ENCODE measurements around the gene TAF1B. TPM values are rescaled to one million over a fixed set of nuclear protein-coding genes. Genes with fewer than 3 reads are reported as not detected.
"Not testable (repeated sequence)": the region's sequence is repeated elsewhere in the genome, so short reads cannot be mapped to it uniquely, and the experiment has no call there.

TAF1B gene
- total and polyA plus RNA-seq, 2 experiments from 2014 or later = 8.0 to 19.4 TPM

GRCh38 chr2:9858730-9859068 is 15.4 kb downstream of the TAF1B start:
- no peaks in the 10 kb centered on the region for H4K20me1 ChIP-seq (ENCODE audit: insufficient read depth, poor library complexity, severe bottlenecking)
- DNase-seq (ENCODE audit: low spot score) = no peak
- H3K4me2 ChIP-seq = no peak overlapping the region
- no peak overlapping the region for H3K27ac ChIP-seq
- 98% methylated on average over 5 of the region's 5 CpGs for WGBS (ENCODE audit: low lambda C conversion rate, missing lambda C conversion rate)
- H3K4me1 ChIP-seq (ENCODE audit: insufficient read depth) = no peaks in the 10 kb centered on the region
- no peaks in the 10 kb centered on the region for H3K9me2 ChIP-seq (replicated peaks; ENCODE audit: insufficient read depth)
- H3K27me3 ChIP-seq = no peaks in the 10 kb centered on the region
- no peaks in the 10 kb centered on the region for H3K9me3 ChIP-seq (ENCODE audit: low read depth)
- no peak overlapping the region for H3K4me3 ChIP-seq
- H2AFZ ChIP-seq = no peak overlapping the region
- no peaks in the 10 kb centered on the region for H3K79me2 ChIP-seq
- H3K36me3 ChIP-seq (replicated peaks; ENCODE audit: insufficient read depth, low read depth) = no peaks in the 10 kb centered on the region
- TF ChIP-seq EZH2 (IDR thresholded peaks at IDR 0.05; ENCODE audit: borderline replicate concordance) = no peak
- TF ChIP-seq CTCF (IDR thresholded peaks at IDR 0.05; ENCODE audit: poor library complexity) = no peak
- TF ChIP-seq EZH2phosphoT487 (IDR thresholded peaks at IDR 0.05; ENCODE audit: low read depth, severe bottlenecking, unreplicated experiment) = no peak

GRCh38 chr2:9860922-9861580 is 17.8 kb downstream of the TAF1B start:
- H3K4me3 ChIP-seq; DNase-seq (ENCODE audit: low spot score); H4K20me1 ChIP-seq (ENCODE audit: insufficient read depth, poor library complexity, severe bottlenecking); H3K27ac ChIP-seq; H3K36me3 ChIP-seq (replicated peaks; ENCODE audit: insufficient read depth, low read depth); H3K79me2 ChIP-seq; H3K27me3 ChIP-seq; H3K9me2 ChIP-seq (replicated peaks; ENCODE audit: insufficient read depth); H2AFZ ChIP-seq; H3K9me3 ChIP-seq (ENCODE audit: low read depth); H3K4me2 ChIP-seq; H3K4me1 ChIP-seq (ENCODE audit: insufficient read depth): not testable (repeated sequence)
- WGBS (ENCODE audit: low lambda C conversion rate, missing lambda C conversion rate) = 95% methylated on average over 21 of the region's 21 CpGs

GRCh38 chr2:9867881-9868280 is 24.6 kb downstream of the TAF1B start:
- Histone ChIP-seq H3K79me2 (no peaks in the 10 kb centered on the region), H4K20me1 (ENCODE audit: insufficient read depth, poor library complexity, severe bottlenecking) (no peaks in the 10 kb centered on the region), H3K36me3 (replicated peaks; ENCODE audit: insufficient read depth, low read depth) (no peaks in the 10 kb centered on the region), H3K9me3 (ENCODE audit: low read depth) (no peaks in the 10 kb centered on the region), H3K27me3 (no peaks in the 10 kb centered on the region), H3K4me3 (no peak overlapping the region), H3K4me1 (ENCODE audit: insufficient read depth) (no peaks in the 10 kb centered on the region), H3K4me2 (no peak overlapping the region), H2AFZ (no peak overlapping the region), H3K27ac (no peak overlapping the region), H3K9me2 (replicated peaks; ENCODE audit: insufficient read depth) (no peaks in the 10 kb centered on the region)
- no peak for DNase-seq (ENCODE audit: low spot score)
- TF ChIP-seq CTCF (IDR thresholded peaks at IDR 0.05; ENCODE audit: poor library complexity) (no peak), EZH2phosphoT487 (IDR thresholded peaks at IDR 0.05; ENCODE audit: low read depth, severe bottlenecking, unreplicated experiment) (no peak), EZH2 (IDR thresholded peaks at IDR 0.05; ENCODE audit: borderline replicate concordance) (no peak)
- 94% methylated on average over 6 of the region's 6 CpGs for WGBS (ENCODE audit: low lambda C conversion rate, missing lambda C conversion rate)

- no peaks in the 10 kb centered on the region for H3K9me2 ChIP-seq (replicated peaks; ENCODE audit: insufficient read depth)
- no peaks in the 10 kb centered on the region for H3K9me3 ChIP-seq (ENCODE audit: low read depth)
- no peaks in the 10 kb centered on the region for H4K20me1 ChIP-seq (ENCODE audit: insufficient read depth, poor library complexity, severe bottlenecking)
- H3K27ac ChIP-seq = no peak overlapping the region
- DNase-seq (ENCODE audit: low spot score) = no peak
- no peak overlapping the region for H3K4me3 ChIP-seq
- TF ChIP-seq EZH2 (IDR thresholded peaks at IDR 0.05; ENCODE audit: borderline replicate concordance) (no peak), CTCF (IDR thresholded peaks at IDR 0.05; ENCODE audit: poor library complexity) (no peak), EZH2phosphoT487 (IDR thresholded peaks at IDR 0.05; ENCODE audit: low read depth, severe bottlenecking, unreplicated experiment) (no peak)
- no peaks in the 10 kb centered on the region for H3K27me3 ChIP-seq
- H3K4me1 ChIP-seq (ENCODE audit: insufficient read depth) = no peaks in the 10 kb centered on the region
- no peaks in the 10 kb centered on the region for H3K36me3 ChIP-seq (replicated peaks; ENCODE audit: insufficient read depth, low read depth)
- no peak overlapping the region for H2AFZ ChIP-seq
- no peaks in the 10 kb centered on the region for H3K79me2 ChIP-seq
- WGBS (ENCODE audit: low lambda C conversion rate, missing lambda C conversion rate) = 100% methylated on average over 1 of the region's 1 CpG
- H3K4me2 ChIP-seq = no peak overlapping the region
Measured at GRCh38 chr2:9873337-9873736, 30.1 kb downstream of the TAF1B start.
